Endothelial cell of umbilical vein (primary cell): Measurements from ENCODE around the gene MFN1. TPM values are rescaled to one million over a fixed set of nuclear protein-coding genes. Genes with fewer than 3 reads are reported as not detected.

Source experiments
- BruUV-seq: library from RNA; stranded (reverse); fragments of 400-500 nt; replicated peaks from 2 replicates; lab custom pipeline; 2021; lab: Mats Ljungman, UMichigan
- CTCF ChIA-PET: fragments of 300-600, 350-600 bp; sonication (Branson Sonifier 250); formaldehyde crosslinking; loops from one replicate; lab custom pipeline; 2021; ENCODE audit warnings: antibody characterized with exemption, inconsistent platforms; lab: Charles Lee
- POLR2A ChIA-PET: fragments of 300-600, 350-600 bp; sonication (Branson Sonifier 250); formaldehyde crosslinking; loops from one replicate; lab custom pipeline; 2021; ENCODE audit warnings: antibody characterized with exemption, inconsistent platforms; lab: Charles Lee
- DNase-seq: peaks from one replicate; pipeline ENCODE4 v3.0.0-alpha.2; 2011; ENCODE audit warnings: low read depth, low spot score
- FAIRE-seq: peaks from 2 replicates; lab custom pipeline; 2011; peaks lifted over from hg19 to GRCh38; lab: Jason Lieb, UNC
- H2AFZ ChIP-seq: 2 replicates; pipeline ENCODE4 v1.6.0; 2012; ENCODE audit warnings: low read depth, low read length, control low read depth, inconsistent platforms
- H3K27ac ChIP-seq: 2 replicates; pipeline ENCODE4 v1.5.1; 2011; ENCODE audit warnings: low read depth, mild to moderate bottlenecking, control low read depth, low read length, moderate library complexity; ENCODE audit not compliant: insufficient read depth
- H3K27me3 ChIP-seq, 2 experiments: 2 replicates each; pipeline versions ENCODE4 v1.6.0 to v1.6.1; 2011; ENCODE audit warnings: low read length in 2 of 2, mixed read lengths in 1 of 2; ENCODE audit not compliant: control insufficient read depth in 2 of 2, insufficient read depth in 2 of 2
- H3K36me3 ChIP-seq, 2 experiments: 2 replicates in 1 of 2; 3 replicates in 1 of 2; pipeline ENCODE4 v1.5.1; 2011; ENCODE audit warnings: low read length in 2 of 2, mild to moderate bottlenecking in 1 of 2, moderate library complexity in 1 of 2; ENCODE audit not compliant: control insufficient read depth in 2 of 2, insufficient read depth in 2 of 2; ENCODE audit errors: extremely low read depth in 1 of 2
- H3K4me1 ChIP-seq: 3 replicates; pipeline ENCODE4 v1.5.1; 2011; ENCODE audit warnings: mild to moderate bottlenecking, low read length; ENCODE audit not compliant: control insufficient read depth, insufficient read depth; ENCODE audit errors: extremely low read depth
- H3K4me2 ChIP-seq: 2 replicates; pipeline ENCODE4 v1.6.1; 2011; ENCODE audit warnings: low read length, control low read depth, mixed read lengths; ENCODE audit not compliant: insufficient read depth
- H3K4me3 ChIP-seq, 3 experiments: fragments of 200-600 bp in 1 of 3; sonication (generic), shearing (Covaris generic) in 1 of 3; replicated peaks in 1 of 3; 2 replicates each; pipeline ENCODE4 v1.5.1; 2011 to 2016; ENCODE audit warnings: control low read depth in 3 of 3, low read length in 3 of 3, mild to moderate bottlenecking in 2 of 3, inconsistent platforms in 1 of 3, low read depth in 1 of 3, moderate library complexity in 1 of 3; ENCODE audit not compliant: insufficient read depth in 1 of 3
- H3K79me2 ChIP-seq: 2 replicates; pipeline ENCODE4 v1.6.0; 2012; ENCODE audit warnings: low read length, inconsistent platforms; ENCODE audit not compliant: control insufficient read depth, insufficient read depth
- H3K9ac ChIP-seq: replicated peaks from 2 replicates; pipeline ENCODE3; 2011; ENCODE audit warnings: low read length, control low read depth; ENCODE audit not compliant: insufficient read depth; ENCODE audit errors: extremely low read depth
- H3K9me1 ChIP-seq: replicated peaks from 3 replicates; pipeline ENCODE4 v1.6.0; 2011; ENCODE audit warnings: mild to moderate bottlenecking, low read length; ENCODE audit not compliant: control insufficient read depth, insufficient read depth; ENCODE audit errors: extremely low read depth
- H3K9me3 ChIP-seq: replicated peaks from 2 replicates; pipeline ENCODE4 v1.5.1; 2012; ENCODE audit warnings: low read length, inconsistent platforms; ENCODE audit not compliant: control insufficient read depth, insufficient read depth
- H4K20me1 ChIP-seq: replicated peaks from 2 replicates; pipeline ENCODE3; 2011; ENCODE audit warnings: mild to moderate bottlenecking, low read length; ENCODE audit not compliant: control insufficient read depth, insufficient read depth; ENCODE audit errors: extremely low read depth
- CTCF ChIP-seq, 2 donors: IDR thresholded peaks; 1 replicate in 1 of 2; 2 replicates in 1 of 2; pipeline ENCODE4 v1.5.1; 2011; ENCODE audit warnings: low read length in 2 of 2, mild to moderate bottlenecking in 2 of 2, moderate library complexity in 2 of 2, control low read depth in 1 of 2, inconsistent platforms in 1 of 2, low read depth in 1 of 2; ENCODE audit not compliant: insufficient read depth in 1 of 2; ENCODE audit errors: extremely low read depth in 1 of 2
- EZH2 ChIP-seq: IDR thresholded peaks from 2 replicates; pipeline ENCODE4 v1.6.1; 2012; ENCODE audit warnings: borderline replicate concordance, low read depth, mild to moderate bottlenecking, moderate library complexity, low read length, inconsistent platforms; ENCODE audit not compliant: severe bottlenecking
- FOS ChIP-seq: IDR thresholded peaks from 2 replicates; pipeline ENCODE4 v1.6.1; 2011; ENCODE audit warnings: mild to moderate bottlenecking, low read length, moderate library complexity, borderline replicate concordance; ENCODE audit not compliant: insufficient read depth
- GATA2 ChIP-seq: IDR thresholded peaks from 2 replicates; pipeline ENCODE4 v1.7.0; 2011; ENCODE audit warnings: low read depth, mild to moderate bottlenecking, moderate library complexity, mixed read lengths, low read length; ENCODE audit not compliant: insufficient read length, insufficient read depth
- JUN ChIP-seq: IDR thresholded peaks from 2 replicates; pipeline ENCODE4 v1.6.1; 2011; ENCODE audit warnings: borderline replicate concordance, low read depth; ENCODE audit not compliant: insufficient read length, insufficient read depth
- MAX ChIP-seq: IDR thresholded peaks from 2 replicates; pipeline ENCODE4 v1.6.1; 2011; ENCODE audit not compliant: insufficient read depth, insufficient read length
- MYC ChIP-seq: IDR thresholded peaks from one replicate; pipeline ENCODE4 v1.6.1; 2011; ENCODE audit warnings: mild to moderate bottlenecking, low read depth, low read length
- POLR2A ChIP-seq: IDR thresholded peaks from 2 replicates; pipeline ENCODE4 v1.6.1; 2012; ENCODE audit warnings: low read depth, mild to moderate bottlenecking, control low read depth, low read length
- POLR2AphosphoS5 ChIP-seq: IDR thresholded peaks from 2 replicates; pipeline ENCODE4 v1.6.1; 2012; ENCODE audit warnings: low read depth, mild to moderate bottlenecking, control low read depth, low read length, moderate library complexity; ENCODE audit not compliant: insufficient read depth
- dilution Hi-C: fragments of 300-500 bp; cut with MboI; formaldehyde crosslinking; loops from one replicate; pipeline ENCODE4 v1.15.0; 2019; ENCODE audit warnings: low sequenced_read_pairs; ENCODE audit not compliant: extremely low pct_ligation_motif_present
- intact Hi-C: fragments of 100-400 bp; cut with micrococcal nuclease; formaldehyde crosslinking; loops from one replicate; pipeline ENCODE4 v1.10.0; 2022
- polyA plus RNA-seq, 4 experiments: library from polyadenylated mRNA; depleted of rRNA in 3 of 4; stranded (reverse) in 3 of 4; unstranded in 1 of 4; fragments of >200 nt; gene quantifications; 2 replicates each; pipeline versions ENCODE4 v1.2.1 to v1.2.3, GENCODE V29; 2011 to 2012; ENCODE audit warnings: missing spikeins in 1 of 4
- total RNA-seq: library from RNA; stranded (reverse); gene quantifications from 2 replicates; pipeline ENCODE4 v1.2.3, GENCODE V29; 2021

The MFN1 gene
- total and polyA plus RNA-seq, 2 donors (not counting 3 experiments of a cell fraction or from before 2014, with no cell fraction given): 11.6 to 42.9 TPM

- dilution Hi-C loops: no loop called here
- POLR2A ChIA-PET: no interaction called here
- FAIRE-seq: no peak
Observed at GRCh38 chr3:179355996-179356395, 8.5 kb downstream of the MFN1 start.

More at GRCh38 chr3:179355996-179356395, 8.5 kb downstream of the MFN1 start:
- no peaks in the 10 kb centered on the region for H3K4me1 ChIP-seq
- H3K4me2 ChIP-seq: no peak overlapping the region
- intact Hi-C loops: no loop called here
- peaks cover 2 to 4% of the 10 kb centered on the region in 2 experiments for H3K36me3 ChIP-seq
- no peak overlapping the region for H2AFZ ChIP-seq
- no peaks in the 10 kb centered on the region for H4K20me1 ChIP-seq
- no peak for DNase-seq
- CTCF ChIA-PET: no interaction called here
- H3K27me3 ChIP-seq: no peaks in the 10 kb centered on the region
- no peak for TF ChIP-seq GATA2
- TF ChIP-seq EZH2: no peak
- no peak for TF ChIP-seq MYC
- no peak for TF ChIP-seq POLR2AphosphoS5
- TF ChIP-seq MAX: no peak
- no peak for TF ChIP-seq FOS
- TF ChIP-seq POLR2A: no peak
- TF ChIP-seq JUN: no peak
- TF ChIP-seq CTCF (IDR thresholded peaks at IDR 0.05; ENCODE audit: extremely low read depth in 1 of 2, insufficient read depth in 1 of 2, low read depth in 1 of 2, low read length in 2 of 2): no peak
- H3K9me3 ChIP-seq: no peaks in the 10 kb centered on the region
- no peak overlapping the region for H3K27ac ChIP-seq
- H3K4me3 ChIP-seq: no peak overlapping the region
- H3K9me1 ChIP-seq: no peaks in the 10 kb centered on the region
- no peaks in the 10 kb centered on the region for H3K79me2 ChIP-seq
- BruUV-seq: no TSS peak
- H3K9ac ChIP-seq: no peak overlapping the region
